Mucosa of stomach (tissue), 1 donor: ENCODE measurements around the gene CLIP3.
A peak's percentile ranks its signal among the peaks of the same experiment; 100 is the strongest.

Experiments
- H3K27me3 ChIP-seq: one replicate; pipeline ENCODE4 v1.7.0; 2013; ENCODE audit warnings: mild to moderate bottlenecking, low read length; ENCODE audit not compliant: control insufficient read depth, insufficient read depth
- H3K36me3 ChIP-seq: one replicate; pipeline ENCODE4 v1.7.0; 2013; ENCODE audit warnings: low read length; ENCODE audit not compliant: control insufficient read depth, insufficient read depth
- H3K4me1 ChIP-seq: one replicate; pipeline ENCODE4 v1.7.0; 2013; ENCODE audit warnings: mild to moderate bottlenecking, low read length; ENCODE audit not compliant: control insufficient read depth, insufficient read depth
- H3K4me3 ChIP-seq: one replicate; pipeline ENCODE4 v1.7.0; 2013; ENCODE audit warnings: low read length
- H3K9ac ChIP-seq: one replicate; pipeline ENCODE4 v1.7.0; 2013; ENCODE audit warnings: mild to moderate bottlenecking, low read length, moderate library complexity
- H3K9me3 ChIP-seq: one replicate; pipeline ENCODE4 v1.7.0; 2013; ENCODE audit warnings: mild to moderate bottlenecking, low read length, moderate library complexity; ENCODE audit not compliant: control insufficient read depth
- donor health status: Pancreatic carcinoma.

CLIP3 gene

DNA sequence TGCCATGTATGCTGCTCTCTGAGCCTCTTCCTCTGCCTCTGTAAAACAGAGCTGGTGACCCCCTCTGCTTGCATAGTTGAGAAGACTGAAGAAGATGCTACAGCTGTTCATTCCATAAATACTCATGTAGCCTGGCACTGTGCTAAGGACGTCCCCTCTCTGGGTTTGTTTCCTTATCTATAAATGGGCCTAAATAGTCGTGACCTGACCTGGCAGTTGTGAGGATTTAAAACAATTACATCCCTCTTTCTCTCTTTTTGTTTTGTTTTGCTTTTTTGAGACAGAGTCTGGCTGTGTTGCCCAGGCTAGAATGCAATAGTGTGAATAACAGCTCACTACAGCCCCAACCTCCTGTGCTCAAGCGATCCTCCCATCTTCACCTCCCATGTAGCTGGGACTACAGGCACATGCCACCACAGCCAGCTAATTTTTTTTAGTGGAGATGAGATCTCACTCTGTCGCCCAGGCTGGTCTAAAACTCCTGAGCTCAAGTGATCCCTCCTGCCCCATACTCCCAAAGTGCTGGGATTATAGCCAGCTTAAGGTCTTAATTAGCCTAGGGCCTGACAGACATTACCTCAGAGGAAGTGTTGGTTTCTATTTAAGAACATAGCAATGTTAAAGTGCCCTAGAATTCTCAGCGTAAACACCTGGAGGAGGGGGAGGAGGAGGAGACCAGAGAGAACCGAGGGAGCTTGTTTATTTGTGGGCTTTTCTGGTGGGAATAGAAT, 26.7 kb upstream of the CLIP3 start:
- H3K27me3 ChIP-seq, result no peaks in the 10 kb centered on the region
- no peak overlapping the region for H3K9ac ChIP-seq
- no peak overlapping the region for H3K4me3 ChIP-seq
- peaks cover 6% of the 10 kb centered on the region for H3K4me1 ChIP-seq
- no peaks in the 10 kb centered on the region for H3K9me3 ChIP-seq
- H3K36me3 ChIP-seq, result no peaks in the 10 kb centered on the region

DNA sequence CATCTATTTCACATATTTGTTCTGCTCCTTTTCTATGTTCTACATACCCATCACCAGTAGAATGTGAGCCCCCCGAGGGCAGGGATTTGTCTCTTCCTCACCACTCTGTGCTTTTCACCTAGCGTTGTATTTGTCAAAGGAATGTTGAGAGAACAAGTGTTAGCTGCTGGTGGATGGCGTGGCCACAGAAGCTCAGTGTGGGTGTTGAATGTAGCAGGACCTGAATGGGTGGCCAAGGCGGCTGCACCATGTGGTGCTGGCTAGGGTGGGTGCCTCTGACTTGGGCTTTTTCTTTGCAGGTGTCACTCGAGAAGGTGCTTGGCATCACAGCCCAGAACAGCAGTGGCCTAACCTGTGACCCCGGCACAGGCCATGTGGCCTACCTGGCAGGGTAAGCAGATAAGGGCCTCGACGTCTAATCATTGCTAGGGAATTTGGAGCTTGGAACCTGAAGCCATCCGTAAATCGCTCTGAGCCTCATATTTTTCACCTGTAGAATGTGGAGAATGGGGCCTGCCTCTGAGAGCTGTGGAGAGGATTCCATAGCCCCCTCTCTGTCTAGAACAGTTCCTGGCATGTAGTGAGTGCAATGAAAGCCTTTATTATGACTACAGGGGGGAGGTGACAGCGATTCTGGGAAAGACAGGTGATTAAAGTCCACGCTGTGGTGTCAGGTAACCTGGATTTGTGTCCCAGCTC, 26.0 kb upstream of the CLIP3 start:
- Histone ChIP-seq H3K9ac (no peak overlapping the region), H3K9me3 (no peaks in the 10 kb centered on the region), H3K36me3 (no peaks in the 10 kb centered on the region), H3K4me3 (no peak overlapping the region), H3K27me3 (no peaks in the 10 kb centered on the region), H3K4me1 (peaks cover 6% of the 10 kb centered on the region)

DNA sequence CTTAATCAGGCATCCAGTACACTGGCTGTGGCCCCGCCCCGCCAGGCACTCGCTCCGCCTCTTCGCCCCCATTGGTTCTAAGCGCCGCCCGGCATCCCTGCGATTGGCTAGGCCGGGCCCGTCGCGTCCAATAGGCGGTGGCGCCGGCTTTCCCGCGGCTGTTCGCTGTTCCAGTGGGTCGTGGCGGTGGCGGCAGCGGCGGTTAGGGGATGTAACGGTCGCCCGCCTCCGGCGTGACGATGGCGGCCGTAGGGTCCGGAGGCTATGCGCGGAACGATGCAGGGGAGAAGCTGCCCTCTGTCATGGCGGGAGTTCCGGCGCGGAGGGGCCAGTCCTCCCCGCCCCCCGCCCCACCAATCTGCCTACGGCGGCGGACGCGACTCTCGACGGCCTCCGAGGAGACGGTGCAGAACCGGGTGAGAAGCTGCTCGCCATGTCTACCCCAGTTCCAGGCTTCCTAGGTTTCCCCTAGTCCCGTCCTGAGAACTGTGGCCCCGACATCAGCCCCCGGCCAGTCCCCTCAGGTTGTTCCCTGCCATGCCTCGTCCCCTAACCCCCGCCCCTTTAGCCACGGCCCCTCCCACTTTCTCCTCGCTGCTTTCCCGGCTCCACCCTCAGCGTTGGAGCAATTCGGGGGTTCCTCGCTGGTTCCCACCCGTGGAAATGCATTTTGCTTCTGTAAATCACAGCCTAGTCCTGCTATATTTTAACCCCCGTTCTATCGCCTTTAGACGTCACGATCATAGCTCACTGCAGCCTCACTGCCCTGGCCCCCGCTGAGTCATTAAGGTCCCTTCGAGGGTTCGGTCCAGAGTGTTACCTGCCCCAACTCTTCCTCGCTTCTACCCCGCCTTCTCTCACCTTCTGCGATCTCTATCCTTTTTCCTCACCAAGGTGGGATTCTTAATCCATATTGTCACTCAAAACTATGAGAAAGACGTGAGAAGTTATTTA, 22.3 kb upstream of the CLIP3 start, which contains the start of gene WDR62:
Gene WDR62, plus strand, starts transcription at position 165 of the 954 bp plus-strand sequence. Its CDS starts 75 bp downstream, at position 240.
- Histone ChIP-seq H3K4me3 (peak within 1 kb of the TSS; percentile 72), H3K4me1 (peaks cover 6% of the 10 kb centered on the region)

DNA sequence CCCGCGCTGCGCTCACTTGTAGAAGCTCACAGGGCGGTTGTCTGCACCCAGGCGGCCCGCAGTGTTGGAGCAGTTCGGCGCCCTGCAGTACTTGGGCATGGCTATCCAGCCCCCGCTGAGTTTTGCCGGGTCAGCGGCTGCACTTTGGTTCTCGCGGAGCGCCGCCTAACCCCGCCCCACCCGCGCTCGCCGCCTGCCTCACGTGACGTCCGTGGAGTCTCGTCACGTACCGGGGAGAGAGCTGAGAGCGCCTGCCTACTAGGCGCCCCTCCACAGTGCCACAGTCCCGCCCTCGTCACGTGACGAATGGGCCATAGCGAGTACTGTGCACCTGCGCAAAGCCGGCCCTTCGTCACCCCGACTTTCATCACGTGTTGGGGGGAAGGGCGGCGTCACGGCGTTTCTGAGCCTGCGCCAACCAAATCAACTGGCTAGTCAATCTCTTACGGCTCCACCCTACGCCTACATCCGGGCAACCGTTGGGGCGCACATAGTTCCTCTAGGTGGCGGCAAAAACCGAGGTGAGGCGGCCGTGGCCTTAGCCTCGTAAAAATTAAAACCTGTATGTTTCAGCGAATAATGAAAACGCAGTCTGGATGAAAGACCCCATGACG, 21.6 kb upstream of the CLIP3 start, which contains the start of gene THAP8:
Gene THAP8, minus strand, starts transcription at position 167 of the 614 bp plus-strand sequence. Its CDS starts 68 bp downstream, at position 99.
- Histone ChIP-seq H3K36me3 (no peaks in the 10 kb centered on the region), H3K27me3 (no peaks in the 10 kb centered on the region), H3K4me1 (peaks cover 6% of the 10 kb centered on the region), H3K9me3 (no peaks in the 10 kb centered on the region), H3K9ac (peak within 1 kb of the TSS; percentile 66), H3K4me3 (peak within 1 kb of the TSS; percentile 72)

More for the DNA sequence above, 22.3 kb upstream of the CLIP3 start, which contains the start of gene WDR62:
- H3K9me3 ChIP-seq, result no peaks in the 10 kb centered on the region
- H3K9ac ChIP-seq, result peak within 1 kb of the TSS; percentile 66
- H3K36me3 ChIP-seq, result no peaks in the 10 kb centered on the region
- no peaks in the 10 kb centered on the region for H3K27me3 ChIP-seq

DNA sequence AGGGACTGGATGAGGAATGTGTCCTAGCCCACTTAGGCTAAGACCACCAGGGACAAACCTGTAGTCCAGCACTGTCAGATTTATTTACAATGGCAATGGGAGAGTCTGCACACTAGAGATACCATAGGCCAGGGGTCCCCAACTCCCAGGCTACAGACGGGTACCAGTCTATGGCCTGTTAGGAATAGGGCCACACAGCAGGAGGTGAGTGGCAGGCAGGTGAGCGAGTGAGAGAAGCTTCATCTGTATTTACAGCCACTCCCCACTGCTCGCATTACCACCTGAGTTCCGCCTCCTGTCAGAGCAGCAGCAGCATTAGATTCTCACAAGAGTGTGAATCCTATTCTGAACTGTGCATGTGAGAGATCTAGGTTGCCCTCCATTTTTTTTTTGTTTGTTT, 19.0 kb upstream of the CLIP3 start:
- peaks cover 6% of the 10 kb centered on the region for H3K4me1 ChIP-seq
- H3K27me3 ChIP-seq, result no peaks in the 10 kb centered on the region
- H3K36me3 ChIP-seq, result no peaks in the 10 kb centered on the region
- no peak overlapping the region for H3K9ac ChIP-seq
- no peak overlapping the region for H3K4me3 ChIP-seq
- H3K9me3 ChIP-seq, result no peaks in the 10 kb centered on the region

DNA sequence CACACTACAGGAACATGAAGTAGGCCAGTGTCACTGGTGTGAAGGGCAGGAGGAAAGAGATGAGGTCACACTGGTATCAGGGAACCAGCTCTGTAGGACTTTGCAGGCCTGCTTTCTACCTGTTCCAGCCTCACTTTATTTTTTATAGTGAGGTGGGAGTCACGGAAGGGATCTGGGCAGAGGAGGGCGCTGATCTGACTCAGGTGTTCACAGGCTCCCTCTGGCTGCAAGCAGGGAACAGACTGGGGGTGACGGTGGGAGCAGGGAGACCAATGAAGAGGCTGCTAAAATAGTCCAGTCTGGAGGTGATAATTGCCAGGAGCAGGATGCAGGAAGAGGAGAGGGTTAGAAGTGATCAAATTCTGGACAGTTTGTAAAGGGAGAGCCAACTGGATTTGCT, 18.6 kb upstream of the CLIP3 start:
- no peaks in the 10 kb centered on the region for H3K36me3 ChIP-seq
- no peaks in the 10 kb centered on the region for H3K27me3 ChIP-seq
- H3K4me1 ChIP-seq, result peaks cover 6% of the 10 kb centered on the region
- H3K9me3 ChIP-seq, result no peaks in the 10 kb centered on the region
- H3K9ac ChIP-seq, result no peak overlapping the region
- no peak overlapping the region for H3K4me3 ChIP-seq

DNA sequence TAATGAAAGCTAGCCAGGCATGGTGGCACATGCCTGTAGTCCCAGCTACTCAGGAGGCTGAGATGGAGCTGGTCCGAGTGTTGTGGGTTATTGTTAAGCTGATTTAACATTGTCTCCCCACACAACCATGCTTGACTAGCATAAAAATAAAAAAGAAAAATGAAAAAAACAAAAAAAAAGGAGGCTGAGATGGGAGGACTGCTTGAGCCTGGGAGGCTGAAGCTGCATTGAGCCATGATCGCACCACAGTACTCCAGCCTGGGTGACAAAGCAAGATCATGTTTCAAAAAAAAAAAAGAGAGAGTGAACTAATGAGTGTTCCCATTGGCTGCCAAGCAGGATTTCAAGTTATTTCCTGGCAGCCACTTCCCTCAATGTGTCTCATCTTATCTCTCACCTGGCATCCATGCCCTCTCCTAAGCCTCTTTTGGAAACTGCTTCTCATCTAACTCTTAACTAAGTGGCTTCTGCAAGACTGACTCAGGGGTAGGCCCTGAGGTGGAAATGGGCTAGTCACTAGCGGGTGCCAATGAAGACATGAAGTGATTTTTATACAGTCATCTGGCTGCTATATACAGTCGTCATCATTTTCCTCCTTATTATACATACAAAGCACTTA, 16.5 kb upstream of the CLIP3 start:
- Histone ChIP-seq H3K36me3 (no peaks in the 10 kb centered on the region), H3K4me3 (no peak overlapping the region), H3K27me3 (no peaks in the 10 kb centered on the region), H3K9me3 (no peaks in the 10 kb centered on the region), H3K9ac (no peak overlapping the region), H3K4me1 (no peaks in the 10 kb centered on the region)

DNA sequence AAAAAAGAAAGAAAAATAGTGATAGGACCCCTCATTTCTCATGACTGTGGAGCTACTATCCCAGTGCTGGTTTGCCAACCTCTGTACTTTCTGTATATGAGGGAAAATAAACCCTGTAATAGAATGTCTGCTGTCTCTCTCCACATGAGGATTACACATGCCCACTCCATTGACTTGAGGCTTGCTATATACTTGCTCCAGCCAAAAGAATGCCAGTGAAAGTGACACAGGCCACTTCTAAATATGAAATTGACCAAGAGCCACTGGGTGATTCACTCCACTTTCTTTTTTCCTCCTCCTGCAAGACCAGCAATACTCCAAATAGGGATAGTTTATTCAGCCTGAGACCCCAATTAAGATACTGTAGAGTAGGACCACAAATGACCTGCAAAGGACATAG, 15.2 kb upstream of the CLIP3 start:
- H3K9ac ChIP-seq, result no peak overlapping the region
- no peaks in the 10 kb centered on the region for H3K4me1 ChIP-seq
- no peaks in the 10 kb centered on the region for H3K27me3 ChIP-seq
- H3K9me3 ChIP-seq, result no peaks in the 10 kb centered on the region
- H3K36me3 ChIP-seq, result no peaks in the 10 kb centered on the region
- H3K4me3 ChIP-seq, result no peak overlapping the region

DNA sequence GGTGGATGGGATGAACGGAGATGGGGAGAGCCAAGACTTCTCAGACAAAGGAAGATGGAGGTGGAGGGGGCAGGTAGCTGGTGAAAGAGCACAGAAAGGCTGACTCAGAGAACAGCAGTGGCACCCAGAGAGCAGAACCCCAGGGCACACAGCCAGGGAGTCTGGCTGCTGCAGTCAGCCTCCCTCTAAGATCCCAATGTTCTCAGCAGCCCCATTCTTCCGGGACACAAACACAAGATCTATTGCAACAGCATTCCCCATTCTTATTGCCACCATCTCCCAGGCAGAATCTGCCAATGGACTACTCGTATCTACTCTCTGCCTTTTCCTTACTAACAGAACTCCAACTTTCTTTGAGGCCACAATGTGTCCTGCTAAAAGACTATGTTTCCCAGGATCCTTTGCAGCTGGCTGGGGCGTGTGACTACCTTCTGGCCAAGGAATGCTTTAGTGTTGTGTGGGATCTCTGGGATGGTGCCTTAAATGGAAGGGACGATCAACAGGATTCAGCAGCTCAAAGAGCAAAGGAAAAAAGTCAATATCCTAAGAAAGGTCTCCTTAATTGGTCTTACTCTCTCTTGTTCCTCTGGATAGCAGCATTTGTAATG, 13.9 kb upstream of the CLIP3 start:
- Histone ChIP-seq H3K9me3 (no peaks in the 10 kb centered on the region), H3K27me3 (no peaks in the 10 kb centered on the region), H3K4me1 (no peaks in the 10 kb centered on the region), H3K36me3 (no peaks in the 10 kb centered on the region), H3K9ac (no peak overlapping the region), H3K4me3 (no peak overlapping the region)

DNA sequence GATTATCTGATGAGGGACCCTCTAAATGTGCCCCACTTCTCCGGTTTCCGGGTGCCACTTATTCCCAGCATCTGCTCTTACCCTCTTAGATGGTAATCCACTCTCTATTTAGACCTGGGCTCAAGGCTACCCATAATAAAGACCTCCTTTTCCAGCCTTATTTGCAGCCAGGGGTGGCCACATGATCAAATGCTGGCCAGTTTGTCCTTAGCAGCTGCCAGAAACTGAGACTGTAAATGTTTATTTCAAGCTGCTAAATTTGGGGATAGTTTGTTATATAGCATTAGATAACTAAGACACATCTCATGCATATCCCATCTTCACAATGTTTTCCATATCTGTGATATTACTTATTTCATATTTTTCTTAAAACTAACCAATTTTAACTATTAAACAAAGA, 11.3 kb upstream of the CLIP3 start:
- H3K9me3 ChIP-seq, result no peaks in the 10 kb centered on the region
- H3K36me3 ChIP-seq, result no peaks in the 10 kb centered on the region
- no peaks in the 10 kb centered on the region for H3K27me3 ChIP-seq
- no peak overlapping the region for H3K4me3 ChIP-seq
- H3K9ac ChIP-seq, result no peak overlapping the region
- H3K4me1 ChIP-seq, result no peaks in the 10 kb centered on the region

DNA sequence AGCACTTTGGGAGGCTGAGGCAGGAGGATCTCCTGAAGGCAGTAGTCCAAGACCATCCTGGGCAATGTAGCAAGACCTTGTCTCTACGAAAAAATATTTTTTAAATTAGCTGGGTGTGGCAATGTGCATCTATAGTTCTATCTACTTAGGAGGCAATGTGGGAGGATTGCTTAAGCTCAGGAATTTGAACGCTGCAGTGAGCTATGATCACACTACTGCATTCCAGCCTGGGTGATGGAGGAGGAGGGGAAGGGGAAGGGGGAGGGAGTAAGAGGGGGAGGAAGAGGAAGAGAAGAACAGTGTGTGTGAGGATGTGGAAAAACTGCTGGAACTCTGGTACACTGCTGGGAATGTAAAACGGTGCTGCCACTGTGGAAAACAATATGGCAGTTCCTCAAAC, 9.2 kb upstream of the CLIP3 start:
- H3K9me3 ChIP-seq, result no peaks in the 10 kb centered on the region
- H3K9ac ChIP-seq, result no peak overlapping the region
- no peak overlapping the region for H3K4me3 ChIP-seq
- no peaks in the 10 kb centered on the region for H3K27me3 ChIP-seq
- no peaks in the 10 kb centered on the region for H3K36me3 ChIP-seq
- no peaks in the 10 kb centered on the region for H3K4me1 ChIP-seq
